Erythroblast (primary cell): ENCODE results near the gene HEBP2.

ENCODE experiments used
- GATA1 ChIP-seq: IDR thresholded peaks from 2 replicates; pipeline ENCODE4 v1.6.1; 2011; ENCODE audit warnings: low read depth, mild to moderate bottlenecking, control low read depth, low read length, moderate library complexity
- POLR2A ChIP-seq: IDR thresholded peaks from 2 replicates; pipeline ENCODE4 v1.6.1; 2011; ENCODE audit warnings: mild to moderate bottlenecking, low read length

DNA sequence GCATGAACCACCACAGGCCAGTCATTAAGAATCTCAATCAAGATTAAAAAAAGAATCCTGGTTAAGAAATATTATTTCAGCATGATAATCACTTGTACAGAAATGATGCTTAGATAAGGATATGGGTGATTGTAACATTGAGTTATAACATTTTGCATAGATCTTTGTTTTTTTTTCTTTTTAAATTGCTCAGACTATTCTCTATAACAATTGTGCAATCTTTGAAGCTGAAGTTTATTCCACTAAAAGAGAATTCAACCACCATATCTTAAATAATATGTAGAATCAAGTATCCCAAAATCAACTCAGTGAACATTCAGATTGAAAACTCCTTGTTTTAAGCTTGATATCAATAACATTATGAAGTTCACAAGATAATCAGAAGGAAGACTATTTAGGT, 27.0 kb upstream of the HEBP2 start:
- TF ChIP-seq POLR2A (no peak), GATA1 (no peak)
